Measurements from ENCODE around the gene ZNF620.

GRCh38 chr3:40494698-40495097 is 11.1 kb upstream of the ZNF620 start:
- TF ChIP-seq CTCF (IDR thresholded peaks at IDR 0.05) (no peak), EP300 (IDR thresholded peaks at IDR 0.05; ENCODE audit: low read depth) (no peak)
